ENCODE results near the gene ARHGAP26.

GRCh38 chr5:143085319-143085917 is 315.2 kb downstream of the ARHGAP26 start:
- no peak for TF ChIP-seq CTCF (IDR thresholded peaks at IDR 0.05)
- no peak for TF ChIP-seq POLR2AphosphoS5 (IDR thresholded peaks at IDR 0.05)
- TF ChIP-seq EP300 (IDR thresholded peaks at IDR 0.05) = no peak
- no peak for TF ChIP-seq POLR2A (IDR thresholded peaks at IDR 0.05)

Data from sigmoid colon (tissue), 4 donors.